ENCODE measurements around the gene UBE2B. TPM values are rescaled to one million over a fixed set of nuclear protein-coding genes. Genes with fewer than 3 reads are reported as not detected.

Gene UBE2B
- polyA plus RNA-seq, 6 donors from 2014 or later: 58.2 to 96.5 (median 77.7) TPM

GRCh38 chr5:134432677-134433359 lies 61.4 kb downstream of the UBE2B start:
- no peak overlapping the region for H3K4me3 Mint-ChIP-seq
- ATAC-seq (ENCODE audit: low read depth in 2 of 2): no peak
- H3K27me3 Mint-ChIP-seq: peaks cover 4 to 9% (median 6%) of the 10 kb centered on the region in 3 donors
- H3K27ac Mint-ChIP-seq: peak overlapping the region in 2 of 6 donors; percentile 36 to 53
- no peak for DNase-seq
- no peaks in the 10 kb centered on the region for H3K9me3 Mint-ChIP-seq
- H3K4me1 Mint-ChIP-seq: peaks cover 10 to 20% (median 12%) of the 10 kb centered on the region in 3 donors
- no peaks in the 10 kb centered on the region for H3K36me3 Mint-ChIP-seq

DNA sequence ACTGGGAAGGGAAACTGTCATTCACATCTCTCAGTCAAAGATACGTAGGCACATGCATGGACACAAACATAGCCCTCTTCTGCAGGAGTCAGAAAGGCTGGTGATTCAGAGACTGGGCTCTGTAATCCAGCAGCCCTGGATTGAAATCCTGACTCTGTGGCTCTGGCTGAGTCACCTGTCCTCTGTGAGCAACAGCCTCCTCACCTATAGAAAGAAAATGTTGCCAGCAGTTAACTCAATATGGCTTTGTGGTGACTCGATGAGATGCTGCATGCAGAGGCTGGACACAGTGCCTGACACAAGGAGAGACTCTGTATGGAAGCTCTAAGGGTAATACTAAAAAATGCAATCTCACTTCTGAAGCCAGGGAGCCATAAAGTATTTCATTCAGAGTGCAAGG lies 64.2 kb downstream of the UBE2B start:
- no peak for DNase-seq
- H3K4me3 Mint-ChIP-seq: peak overlapping the region in 1 of 8 donors; percentile 36

DNA sequence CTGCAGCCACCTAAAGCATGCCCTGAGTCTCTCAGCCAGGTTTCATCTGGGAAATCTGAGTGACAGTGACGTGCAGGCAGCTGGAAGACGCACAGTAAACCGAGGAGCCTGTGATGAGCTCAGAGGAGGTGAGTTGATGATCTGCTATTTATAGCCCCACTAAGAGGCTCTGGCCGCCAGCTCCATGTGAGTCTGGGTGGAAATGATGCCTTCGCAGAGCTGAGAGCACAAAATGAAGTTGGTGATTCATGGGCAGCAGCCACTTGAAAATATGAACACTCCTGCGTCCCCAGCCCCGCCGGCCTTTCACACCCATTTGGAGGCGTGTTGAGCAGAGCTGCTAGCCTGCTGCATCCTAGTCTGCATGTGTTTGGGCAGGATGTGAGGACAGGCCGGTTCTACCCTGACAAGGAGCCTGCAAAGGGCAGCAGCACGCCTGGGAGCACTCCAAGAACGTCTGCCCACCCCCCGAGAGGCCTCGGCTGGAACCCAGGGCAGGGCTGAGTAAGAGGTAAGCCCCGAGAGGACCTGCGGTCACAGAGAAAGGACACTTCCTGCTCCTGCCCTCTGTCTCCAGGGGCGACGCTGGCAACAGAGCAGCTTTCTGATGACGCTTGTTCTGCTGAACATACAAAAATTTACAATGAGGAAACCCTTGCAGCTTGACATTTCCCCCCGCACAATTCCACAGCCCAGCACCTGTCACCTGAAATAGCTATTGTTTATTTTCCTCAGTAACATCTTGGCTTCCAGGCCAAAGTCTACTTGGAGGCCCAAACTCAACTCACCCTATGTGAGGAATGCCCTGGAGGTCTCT lies 65.4 kb downstream of the UBE2B start:
- H3K36me3 Mint-ChIP-seq: no peaks in the 10 kb centered on the region
- peaks cover 12 to 20% (median 19%) of the 10 kb centered on the region in 3 donors for H3K4me1 Mint-ChIP-seq
- H3K27me3 Mint-ChIP-seq: peaks cover 4 to 9% (median 6%) of the 10 kb centered on the region in 3 donors
- peak overlapping the region in 7 of 8 donors; percentile 9 to 72 (median 61) for H3K4me3 Mint-ChIP-seq
- H3K9me3 Mint-ChIP-seq: no peaks in the 10 kb centered on the region
- peak; percentile 93 to 94 for ATAC-seq (ENCODE audit: low read depth in 2 of 2)
- H3K27ac Mint-ChIP-seq: peak overlapping the region; percentile 55 to 96 (median 82)
- peak; percentile 64 for DNase-seq

More for the DNA sequence above, 64.2 kb downstream of the UBE2B start:
- H3K27me3 Mint-ChIP-seq: peaks cover 4 to 9% (median 6%) of the 10 kb centered on the region in 3 donors
- H3K36me3 Mint-ChIP-seq: no peaks in the 10 kb centered on the region
- H3K27ac Mint-ChIP-seq: peak overlapping the region in 3 of 6 donors; percentile 33 to 84 (median 52)
- H3K4me1 Mint-ChIP-seq: peaks cover 12 to 20% (median 12%) of the 10 kb centered on the region in 3 donors
- H3K9me3 Mint-ChIP-seq: no peaks in the 10 kb centered on the region
- ATAC-seq (ENCODE audit: low read depth in 2 of 2): no peak

DNA sequence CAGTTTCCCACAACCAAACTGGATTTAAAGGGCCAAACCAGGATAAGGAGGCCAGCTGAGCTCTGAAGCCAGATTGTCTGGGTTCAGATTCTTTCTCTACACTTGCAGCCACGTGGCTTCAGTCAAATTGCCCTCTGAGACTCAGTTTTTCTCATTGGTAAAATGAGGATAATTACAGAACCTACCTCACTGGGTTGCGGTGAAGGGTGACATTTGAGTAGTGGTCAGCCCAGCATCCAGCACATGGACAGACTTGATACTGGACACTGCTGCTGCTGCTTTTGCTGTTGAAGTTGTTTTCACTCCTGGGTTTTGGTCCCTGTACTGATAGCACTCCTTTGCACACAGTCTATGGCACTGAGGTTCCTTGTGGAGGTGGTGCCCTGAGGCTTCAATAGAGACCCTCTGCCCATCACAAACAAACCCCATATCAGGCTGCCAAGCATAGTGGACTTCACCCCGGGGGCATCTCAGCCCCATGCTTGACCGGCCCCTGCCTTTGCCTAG lies 66.0 kb downstream of the UBE2B start:
- Mint-ChIP-seq H3K36me3 (no peaks in the 10 kb centered on the region), H3K9me3 (no peaks in the 10 kb centered on the region), H3K27me3 (peaks cover 4 to 9% (median 6%) of the 10 kb centered on the region in 3 donors), H3K27ac (peak overlapping the region; percentile 55 to 96 (median 82)), H3K4me1 (peaks cover 12 to 21% (median 20%) of the 10 kb centered on the region in 3 donors), H3K4me3 (peak overlapping the region in 2 of 8 donors; percentile 49 to 61)
- no peak for ATAC-seq (ENCODE audit: low read depth in 2 of 2)
- no peak for DNase-seq

GRCh38 chr5:134437847-134438581 lies 66.6 kb downstream of the UBE2B start:
- no peaks in the 10 kb centered on the region for H3K36me3 Mint-ChIP-seq
- H3K27me3 Mint-ChIP-seq: peaks cover 4 to 9% (median 6%) of the 10 kb centered on the region in 3 donors
- H3K4me3 Mint-ChIP-seq: no peak overlapping the region
- no peaks in the 10 kb centered on the region for H3K9me3 Mint-ChIP-seq
- ATAC-seq (ENCODE audit: low read depth in 2 of 2) (no peak), DNase-seq (no peak)
- H3K4me1 Mint-ChIP-seq: peaks cover 12 to 24% (median 21%) of the 10 kb centered on the region in 3 donors
- H3K27ac Mint-ChIP-seq: peak overlapping the region in 4 of 6 donors; percentile 21 to 90 (median 78)

DNA sequence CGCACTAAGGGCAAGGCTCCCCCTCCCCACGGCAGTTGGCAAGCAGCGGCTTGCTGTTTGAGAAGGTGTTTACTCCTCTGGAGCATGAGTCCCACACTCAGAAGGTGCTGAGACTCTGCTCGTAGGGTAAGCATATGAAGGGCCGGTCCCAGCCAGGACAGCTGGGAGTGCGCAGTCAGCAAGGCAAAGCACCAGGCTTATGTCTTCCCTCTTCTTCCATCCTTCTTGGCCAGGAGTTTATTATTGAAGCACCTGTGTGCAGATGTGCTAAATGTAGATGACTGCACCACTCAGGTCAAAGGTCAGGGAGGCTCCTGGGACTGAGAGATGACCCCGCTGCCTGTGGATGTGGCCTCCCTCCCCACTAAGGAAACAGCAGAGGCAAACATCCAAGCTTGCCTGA lies 67.4 kb downstream of the UBE2B start:
- H3K27ac Mint-ChIP-seq: peak overlapping the region in 2 of 6 donors; percentile 60
- peaks cover 16 to 29% (median 21%) of the 10 kb centered on the region in 3 donors for H3K4me1 Mint-ChIP-seq
- no peaks in the 10 kb centered on the region for H3K36me3 Mint-ChIP-seq
- no peak for DNase-seq
- ATAC-seq (ENCODE audit: low read depth in 2 of 2): no peak
- H3K4me3 Mint-ChIP-seq: no peak overlapping the region
- peaks cover 3 to 9% (median 4%) of the 10 kb centered on the region in 3 donors for H3K27me3 Mint-ChIP-seq
- no peaks in the 10 kb centered on the region for H3K9me3 Mint-ChIP-seq

DNA sequence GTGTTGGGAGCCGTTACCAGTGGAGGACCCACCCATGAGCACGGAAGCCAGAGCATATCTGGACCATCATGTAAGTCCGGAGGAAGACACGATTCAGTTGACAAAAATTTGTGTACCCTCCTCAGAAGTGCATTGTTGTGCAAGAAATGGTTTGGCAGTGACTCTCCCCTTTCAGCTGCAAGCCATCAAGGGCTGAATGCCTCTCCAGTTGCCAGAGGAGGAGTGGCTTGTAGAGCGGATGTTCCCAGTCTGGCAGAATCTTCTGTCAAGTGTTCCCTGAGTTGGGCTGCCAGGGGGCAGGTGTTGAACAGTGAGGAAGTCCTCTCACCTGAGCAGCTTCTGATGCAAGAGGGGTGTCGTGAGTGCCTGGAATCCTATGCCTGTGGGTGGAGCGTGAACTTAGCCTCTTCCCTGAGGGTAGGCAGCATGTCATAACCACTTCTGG lies 67.9 kb downstream of the UBE2B start:
- no peak for ATAC-seq (ENCODE audit: low read depth in 2 of 2)
- H3K27me3 Mint-ChIP-seq: peaks cover 0 to 9% (median 0%) of the 10 kb centered on the region in 3 donors
- H3K27ac Mint-ChIP-seq: peak overlapping the region in 1 of 6 donors; percentile 60

GRCh38 chr5:134440201-134440755 lies 68.9 kb downstream of the UBE2B start:
- Mint-ChIP-seq H3K27me3 (peaks cover 0 to 7% (median 0%) of the 10 kb centered on the region in 3 donors), H3K27ac (peak overlapping the region in 5 of 6 donors; percentile 30 to 75 (median 66)), H3K9me3 (no peaks in the 10 kb centered on the region), H3K4me1 (peaks cover 22 to 41% (median 26%) of the 10 kb centered on the region in 3 donors), H3K36me3 (no peaks in the 10 kb centered on the region), H3K4me3 (no peak overlapping the region)
- no peak for DNase-seq
- no peak for ATAC-seq (ENCODE audit: low read depth in 2 of 2)

More for the DNA sequence above, 67.9 kb downstream of the UBE2B start:
- H3K9me3 Mint-ChIP-seq: no peaks in the 10 kb centered on the region
- no peaks in the 10 kb centered on the region for H3K36me3 Mint-ChIP-seq
- DNase-seq: no peak
- peaks cover 17 to 32% (median 21%) of the 10 kb centered on the region in 3 donors for H3K4me1 Mint-ChIP-seq
- no peak overlapping the region for H3K4me3 Mint-ChIP-seq

Other genes starting within 250 kb of the UBE2B start
- gene SKP1, start 194.6 kb upstream of the UBE2B start, polyA plus RNA-seq (ENCODE audit: low read depth in 6 of 6): 1,000 to 10,000 TPM; 1,058 to 1,567 (median 1,113) TPM
- gene PPP2CA, start 145.5 kb upstream of the UBE2B start, polyA plus RNA-seq (ENCODE audit: low read depth in 6 of 6): 100 to 1,000 TPM; 182 to 213 (median 190) TPM
- 1 to 10 TPM in 2 of 6 donors, not detected in 4; 1.8 to 9.5 TPM for gene CDKL3, start 4.4 kb upstream of the UBE2B start, polyA plus RNA-seq (ENCODE audit: low read depth in 6 of 6)
- 10 to 100 TPM; 32.4 to 55.2 (median 37.0) TPM for gene CDKN2AIPNL, start 40.3 kb downstream of the UBE2B start, polyA plus RNA-seq (ENCODE audit: low read depth in 6 of 6)
- gene JADE2, start 154.1 kb downstream of the UBE2B start, polyA plus RNA-seq (ENCODE audit: low read depth in 6 of 6): 10 to 100 TPM in 5 of 6 donors, 1 to 10 TPM in 1; 7.1 to 47.1 (median 27.1) TPM

Data from naive B cell (primary cell).